Measurements from ENCODE around the gene PLEKHN1. TPM values are rescaled to one million over a fixed set of nuclear protein-coding genes. Genes with fewer than 3 reads are reported as not detected.

PLEKHN1 gene
- total and polyA plus RNA-seq, 2 donors (not counting 3 experiments of a cell fraction or from before 2014, with no cell fraction given) = 0.29 to 0.88 TPM

GRCh38 chr1:936348-937264, 29.7 kb upstream of the PLEKHN1 start:
- dilution Hi-C loops (cut with MboI; ENCODE audit: extremely low pct_ligation_motif_present, low sequenced_read_pairs) = no loop called here
- Histone ChIP-seq H3K9me1 (replicated peaks; ENCODE audit: control insufficient read depth, extremely low read depth, insufficient read depth, low read length) (no peaks in the 10 kb centered on the region), H3K4me2 (ENCODE audit: insufficient read depth, low read length) (no peak overlapping the region), H3K9ac (replicated peaks; ENCODE audit: extremely low read depth, insufficient read depth, low read length) (no peak overlapping the region), H3K9me3 (replicated peaks; ENCODE audit: control insufficient read depth, insufficient read depth, low read length) (no peaks in the 10 kb centered on the region), H4K20me1 (replicated peaks; ENCODE audit: control insufficient read depth, extremely low read depth, insufficient read depth, low read length) (no peaks in the 10 kb centered on the region), H3K27ac (ENCODE audit: insufficient read depth, low read depth, low read length) (no peak overlapping the region), H3K4me1 (ENCODE audit: control insufficient read depth, extremely low read depth, insufficient read depth, low read length) (peaks cover 9% of the 10 kb centered on the region), H3K27me3 (ENCODE audit: control insufficient read depth in 2 of 2, insufficient read depth in 2 of 2, low read length in 2 of 2) (peaks cover 19 to 27% of the 10 kb centered on the region in 2 experiments), H2AFZ (ENCODE audit: low read depth, low read length) (no peak overlapping the region), H3K4me3 (replicated peaks in 1 of 3; ENCODE audit: insufficient read depth in 1 of 3, low read depth in 1 of 3, low read length in 3 of 3) (no peak overlapping the region), H3K36me3 (ENCODE audit: control insufficient read depth in 2 of 2, extremely low read depth in 1 of 2, insufficient read depth in 2 of 2, low read length in 2 of 2) (no peaks in the 10 kb centered on the region), H3K79me2 (ENCODE audit: control insufficient read depth, insufficient read depth, low read length) (no peaks in the 10 kb centered on the region)
- ChIA-PET POLR2A (no interaction called here), CTCF (no interaction called here)
- FAIRE-seq (no peak), DNase-seq (ENCODE audit: low read depth, low spot score) (no peak)
- TF ChIP-seq POLR2A (IDR thresholded peaks at IDR 0.05; ENCODE audit: low read depth, low read length) (no peak), MAX (IDR thresholded peaks at IDR 0.05; ENCODE audit: insufficient read depth, insufficient read length) (no peak), MYC (IDR thresholded peaks at IDR 0.05; ENCODE audit: low read depth, low read length) (no peak)
- intact Hi-C loops (cut with micrococcal nuclease) = no loop called here
- BruUV-seq (replicated peaks) = no TSS peak

GRCh38 chr1:937521-937920, 28.8 kb upstream of the PLEKHN1 start:
- CTCF ChIA-PET = interaction anchor here (1.0 to 3.0 kb wide), 4 partner anchors 8 to 33 kb away, joined by 4 to 13 read pairs (median 8); partner anchors contain the start of gene SAMD11
- FAIRE-seq (no peak), DNase-seq (ENCODE audit: low read depth, low spot score) (no peak)
- Histone ChIP-seq H3K4me2 (ENCODE audit: insufficient read depth, low read length) (no peak overlapping the region), H3K9ac (replicated peaks; ENCODE audit: extremely low read depth, insufficient read depth, low read length) (no peak overlapping the region), H3K9me3 (replicated peaks; ENCODE audit: control insufficient read depth, insufficient read depth, low read length) (no peaks in the 10 kb centered on the region), H2AFZ (ENCODE audit: low read depth, low read length) (no peak overlapping the region), H3K4me3 (replicated peaks in 1 of 3; ENCODE audit: insufficient read depth in 1 of 3, low read depth in 1 of 3, low read length in 3 of 3) (no peak overlapping the region), H3K4me1 (ENCODE audit: control insufficient read depth, extremely low read depth, insufficient read depth, low read length) (peaks cover 12% of the 10 kb centered on the region), H3K79me2 (ENCODE audit: control insufficient read depth, insufficient read depth, low read length) (no peaks in the 10 kb centered on the region), H3K27me3 (ENCODE audit: control insufficient read depth in 2 of 2, insufficient read depth in 2 of 2, low read length in 2 of 2) (peaks cover 19 to 34% of the 10 kb centered on the region in 2 experiments), H4K20me1 (replicated peaks; ENCODE audit: control insufficient read depth, extremely low read depth, insufficient read depth, low read length) (no peaks in the 10 kb centered on the region), H3K9me1 (replicated peaks; ENCODE audit: control insufficient read depth, extremely low read depth, insufficient read depth, low read length) (no peaks in the 10 kb centered on the region), H3K36me3 (ENCODE audit: control insufficient read depth in 2 of 2, extremely low read depth in 1 of 2, insufficient read depth in 2 of 2, low read length in 2 of 2) (no peaks in the 10 kb centered on the region), H3K27ac (ENCODE audit: insufficient read depth, low read depth, low read length) (no peak overlapping the region)
- dilution Hi-C loops (cut with MboI; ENCODE audit: extremely low pct_ligation_motif_present, low sequenced_read_pairs) (no loop called here), intact Hi-C loops (cut with micrococcal nuclease) (no loop called here)
- POLR2A ChIA-PET = no interaction called here
- no TSS peak for BruUV-seq (replicated peaks)
- TF ChIP-seq CTCF (IDR thresholded peaks at IDR 0.05; ENCODE audit: extremely low read depth in 1 of 2, insufficient read depth in 1 of 2, low read depth in 1 of 2, low read length in 2 of 2) = no peak
- no peak for TF ChIP-seq GATA2 (IDR thresholded peaks at IDR 0.05; ENCODE audit: insufficient read depth, insufficient read length, low read depth, low read length)
- no peak for TF ChIP-seq POLR2A (IDR thresholded peaks at IDR 0.05; ENCODE audit: low read depth, low read length)
- TF ChIP-seq MAX (IDR thresholded peaks at IDR 0.05; ENCODE audit: insufficient read depth, insufficient read length) = no peak
- no peak for TF ChIP-seq FOS (IDR thresholded peaks at IDR 0.05; ENCODE audit: borderline replicate concordance, insufficient read depth, low read length)
- TF ChIP-seq MYC (IDR thresholded peaks at IDR 0.05; ENCODE audit: low read depth, low read length) = no peak
- no peak for TF ChIP-seq POLR2AphosphoS5 (IDR thresholded peaks at IDR 0.05; ENCODE audit: insufficient read depth, low read depth, low read length)
- TF ChIP-seq EZH2 (IDR thresholded peaks at IDR 0.05; ENCODE audit: borderline replicate concordance, low read depth, low read length, severe bottlenecking) = no peak
- no peak for TF ChIP-seq JUN (IDR thresholded peaks at IDR 0.05; ENCODE audit: borderline replicate concordance, insufficient read depth, insufficient read length, low read depth)

Measured in endothelial cell of umbilical vein (primary cell).